M059J (cell line): ENCODE results near the gene MYOG. TPM values are rescaled to one million over a fixed set of nuclear protein-coding genes. Genes with fewer than 3 reads are reported as not detected.

ENCODE experiments used
- DNase-seq: peaks from one replicate; pipeline ENCODE4 v3.0.0-alpha.2; 2012; ENCODE audit warnings: low read depth
- total RNA-seq: library from RNA; depleted of rRNA; stranded (reverse); fragments of >200 nt; shearing (Covaris generic); gene quantifications from 2 replicates; pipeline ENCODE4 v1.2.3, GENCODE V29; 2014

Gene MYOG
- total RNA-seq, 1 experiment from 2014 or later = not detected

- DNase-seq = peak; percentile 63
Measured at GRCh38 chr1:203117611-203118575, 32.1 kb upstream of the MYOG start.

- DNase-seq = no peak
Measured at GRCh38 chr1:203116091-203116820, 30.4 kb upstream of the MYOG start.

- DNase-seq = no peak
Measured at GRCh38 chr1:203114202-203114601, 28.4 kb upstream of the MYOG start.

- no peak for DNase-seq
Measured at GRCh38 chr1:203113308-203113707, 27.5 kb upstream of the MYOG start.

GRCh38 chr1:203112475-203112874 lies 26.7 kb upstream of the MYOG start:
- DNase-seq = peak; percentile 32

- DNase-seq = no peak
Measured at GRCh38 chr1:203104789-203105390, 19.1 kb upstream of the MYOG start.

- DNase-seq = no peak
Measured at GRCh38 chr1:203103829-203104495, 18.1 kb upstream of the MYOG start.

GRCh38 chr1:203103216-203103615 lies 17.4 kb upstream of the MYOG start:
- no peak for DNase-seq

GRCh38 chr1:203101813-203102634 lies 16.2 kb upstream of the MYOG start:
- no peak for DNase-seq

- DNase-seq = peak; percentile 23
Measured at GRCh38 chr1:203100516-203100869, 14.7 kb upstream of the MYOG start.

GRCh38 chr1:203099805-203100515 lies 14.1 kb upstream of the MYOG start:
- DNase-seq = no peak

GRCh38 chr1:203098914-203099520 lies 13.2 kb upstream of the MYOG start:
- no peak for DNase-seq

GRCh38 chr1:203098445-203098844 lies 12.6 kb upstream of the MYOG start:
- no peak for DNase-seq

- DNase-seq = no peak
Measured at GRCh38 chr1:203097001-203097400, 11.2 kb upstream of the MYOG start.

- no peak for DNase-seq
Measured at GRCh38 chr1:203096566-203096965, 10.8 kb upstream of the MYOG start.

GRCh38 chr1:203095061-203095690 lies 9.4 kb upstream of the MYOG start:
- DNase-seq = no peak

- peak; percentile 27 for DNase-seq
Measured at GRCh38 chr1:203093754-203094410, 8.1 kb upstream of the MYOG start.

GRCh38 chr1:203091761-203092330 lies 6.0 kb upstream of the MYOG start:
- no peak for DNase-seq

- no peak for DNase-seq
Measured at GRCh38 chr1:203091199-203091477, 5.3 kb upstream of the MYOG start.
